HepG2 (cell line): ENCODE data around the gene SBK3. TPM values are rescaled to one million over a fixed set of nuclear protein-coding genes. Genes with fewer than 3 reads are reported as not detected.

Source experiments
- AFF4 ChIP-seq: sonication (generic); formaldehyde crosslinking; IDR thresholded peaks from 2 replicates; pipeline ENCODE4 v1.4.0; 2020; ENCODE audit warnings: missing genetic modification reagents
- AHDC1 ChIP-seq: sonication (generic); formaldehyde crosslinking; IDR thresholded peaks from 2 replicates; pipeline ENCODE4 v1.5.1; 2020; ENCODE audit warnings: mild to moderate bottlenecking, missing genetic modification reagents, borderline replicate concordance
- ASH2L ChIP-seq: fragments of 300-600, 200-600 bp; sonication (generic); IDR thresholded peaks from 2 replicates; pipeline ENCODE4 v1.7.0; 2017; ENCODE audit warnings: low read depth, mild to moderate bottlenecking, moderate library complexity, mixed read lengths, low read length; ENCODE audit not compliant: insufficient read length
- CREBL2 ChIP-seq: sonication (generic); formaldehyde crosslinking; IDR thresholded peaks from 2 replicates; pipeline ENCODE4 v1.8.1; 2023; ENCODE audit warnings: missing genetic modification reagents, mild to moderate bottlenecking, borderline replicate concordance
- ETS1 ChIP-seq: sonication (generic); formaldehyde crosslinking; IDR thresholded peaks from 2 replicates; pipeline ENCODE4 v1.4.0; 2020; ENCODE audit warnings: missing genetic modification reagents
- GTF3A ChIP-seq: sonication (generic); formaldehyde crosslinking; conservative IDR thresholded peaks from 2 replicates; pipeline ENCODE4 v1.4.0; 2020; ENCODE audit warnings: mild to moderate bottlenecking, missing genetic modification reagents
- JUN ChIP-seq: sonication (generic); formaldehyde crosslinking; IDR thresholded peaks from 2 replicates; pipeline ENCODE4 v1.4.0; 2020; ENCODE audit warnings: mild to moderate bottlenecking, missing genetic modification reagents
- KDM3A ChIP-seq: IDR thresholded peaks from 2 replicates; pipeline ENCODE4 v1.6.1; 2018; ENCODE audit warnings: low read depth, missing compliant biosample characterization
- KMT2A ChIP-seq: sonication (generic); formaldehyde crosslinking; IDR thresholded peaks from 2 replicates; pipeline ENCODE4 v1.4.0; 2020; ENCODE audit warnings: missing genetic modification reagents
- KMT2B ChIP-seq: IDR thresholded peaks from 2 replicates; pipeline ENCODE4 v1.6.1; 2016; ENCODE audit warnings: missing genetic modification reagents, missing compliant biosample characterization
- MTA3 ChIP-seq: sonication (generic); formaldehyde crosslinking; IDR thresholded peaks from 2 replicates; pipeline ENCODE4 v1.4.0; 2020; ENCODE audit warnings: missing genetic modification reagents
- NKX3-1 ChIP-seq: sonication (generic); formaldehyde crosslinking; IDR thresholded peaks from 2 replicates; pipeline ENCODE4 v1.5.0; 2020; ENCODE audit warnings: missing genetic modification reagents
- PPARG ChIP-seq: conservative IDR thresholded peaks from 2 replicates; pipeline ENCODE4 v1.6.1; 2016; ENCODE audit warnings: missing biosample characterization, missing genetic modification reagents
- RFXANK ChIP-seq: IDR thresholded peaks from 2 replicates; pipeline ENCODE4 v1.6.1; 2016
- SRSF4 ChIP-seq: fragments of 200-400 bp; formaldehyde crosslinking; IDR thresholded peaks from one replicate; pipeline ENCODE4 v1.6.1; 2018; ENCODE audit warnings: mild to moderate bottlenecking, low read depth, low read length, moderate library complexity; ENCODE audit not compliant: poor library complexity, severe bottlenecking
- THAP8 ChIP-seq: sonication (generic); formaldehyde crosslinking; IDR thresholded peaks from 2 replicates; pipeline ENCODE4 v1.5.1; 2020; ENCODE audit warnings: missing genetic modification reagents, mild to moderate bottlenecking, borderline replicate concordance
- ZBTB7A ChIP-seq: sonication (generic); formaldehyde crosslinking; IDR thresholded peaks from 2 replicates; pipeline ENCODE4 v1.8.0; 2022; ENCODE audit warnings: mild to moderate bottlenecking, missing genetic modification reagents
- ZNF557 ChIP-seq: sonication (generic); formaldehyde crosslinking; IDR thresholded peaks from 2 replicates; pipeline ENCODE4 v1.4.0; 2020; ENCODE audit warnings: missing genetic modification reagents
- ZNF589 ChIP-seq: sonication (generic); formaldehyde crosslinking; conservative IDR thresholded peaks from 2 replicates; pipeline ENCODE4 v1.8.0; 2022; ENCODE audit warnings: mild to moderate bottlenecking, moderate library complexity, missing genetic modification reagents
- polyA plus RNA-seq, 8 experiments: library from polyadenylated mRNA; depleted of rRNA in 3 of 8; stranded (reverse) in 7 of 8; unstranded in 1 of 8; fragments of >200 nt; fragmentation: Illumina TruSeq in 4 of 8; extraction: Trizol in 4 of 8; gene quantifications; 2 replicates each; pipeline versions ENCODE4 v1.2.1 to v1.2.3, GENCODE V29; 2011 to 2016; ENCODE audit warnings: low read depth in 4 of 8, missing spikeins in 1 of 8, mixed read lengths in 1 of 8; ENCODE audit not compliant: insufficient read depth in 1 of 8
- total RNA-seq, 5 experiments: library from RNA; depleted of rRNA; stranded (reverse); fragments of >200 nt; fragmentation: Illumina TruSeq; extraction: Trizol; gene quantifications; 2 replicates each; pipeline ENCODE4 v1.2.3, GENCODE V29; 2016; ENCODE audit warnings: low read depth in 1 of 5

The SBK3 gene
- total and polyA plus RNA-seq, 2 of the 13 experiments (the other 11 are each of a cell fraction or from before 2014, with no cell fraction given): 0.66 to 0.77 TPM

- TF ChIP-seq AHDC1 (CRISPR knock-in tag) (no peak), KMT2A (CRISPR knock-in tag) (0 out of 2 replicates have a peak, but pooled peaks have one; percentile 41), THAP8 (CRISPR knock-in tag) (no peak), PPARG (CRISPR knock-in tag) (no peak), RFXANK (no peak), KMT2B (CRISPR knock-in tag) (0 out of 2 replicates have a peak, but pooled peaks have one; percentile 15), ZNF557 (no peak), KDM3A (CRISPR knock-in tag) (0 out of 2 replicates have a peak, but pooled peaks have one; percentile 42), NKX3-1 (CRISPR knock-in tag) (no peak), ETS1 (CRISPR knock-in tag) (0 out of 2 replicates have a peak, but pooled peaks have one; percentile 34), AFF4 (no peak), ASH2L (peak; percentile 62), MTA3 (CRISPR knock-in tag) (no peak), GTF3A (0 out of 2 replicates have a peak, but pooled peaks have one; percentile 42), ZNF589 (no peak), JUN (CRISPR knock-in tag) (peak; percentile 53; the same call in 1 of the 2 replicates), SRSF4 (no peak), CREBL2 (CRISPR knock-in tag) (no peak), ZBTB7A (CRISPR knock-in tag) (no peak)
Observed at GRCh38 chr19:55580628-55581144, 35.3 kb upstream of the SBK3 start, which contains the start of gene ZNF579 (continued).
